HG03432 (cell line): ENCODE measurements around the gene LONRF3.

Experiments used
- ATAC-seq: cut with Tn5 transposase; IDR thresholded peaks from one replicate; pipeline ENCODE4 v1.9.1; 2021; ENCODE audit warnings: mild to moderate bottlenecking, moderate library complexity; ENCODE audit not compliant: unreplicated experiment

Gene LONRF3

DNA sequence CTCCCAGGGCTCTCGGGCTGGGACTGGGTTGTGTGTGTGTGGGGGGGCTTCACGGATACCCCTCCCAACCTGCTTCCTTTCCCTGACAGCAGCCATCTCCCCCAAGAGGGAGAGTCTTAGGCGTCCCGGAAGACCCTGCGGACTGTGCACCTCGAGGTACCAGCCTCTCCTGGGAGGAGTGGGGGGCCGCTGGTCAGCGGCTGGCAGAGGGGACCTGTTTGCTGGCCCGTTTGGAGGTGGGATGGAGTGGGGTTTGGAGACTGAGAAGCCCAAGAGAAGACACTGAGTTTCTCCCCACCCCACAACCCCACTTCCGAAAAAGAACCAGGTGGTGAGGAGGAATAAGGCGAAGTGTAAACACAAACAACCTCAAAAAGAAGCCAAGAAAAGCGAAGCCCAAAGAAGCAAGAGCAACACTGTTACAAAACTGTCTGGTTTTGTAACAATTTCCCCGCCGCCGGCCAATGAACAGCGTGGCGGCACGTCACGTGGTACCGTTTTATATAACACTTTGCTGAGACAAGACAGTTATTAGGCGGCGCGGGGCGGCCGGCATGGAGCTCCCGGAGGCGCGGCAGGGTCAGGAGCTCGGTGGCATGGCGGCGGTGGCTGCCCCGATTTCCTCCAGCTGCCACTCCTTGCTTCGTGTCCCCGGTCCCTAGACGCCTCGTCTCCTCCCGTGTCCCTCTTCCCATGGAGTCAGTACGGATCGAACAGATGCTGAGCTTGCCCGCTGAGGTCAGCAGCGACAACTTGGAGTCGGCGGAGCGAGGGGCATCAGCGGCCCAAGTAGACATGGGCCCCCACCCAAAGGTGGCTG is at the start of gene LONRF3:
Gene LONRF3, plus strand, starts transcription at position 531 of the 820 bp plus-strand sequence. Its CDS starts 163 bp downstream, at position 694.
- ATAC-seq: no peak

DNA sequence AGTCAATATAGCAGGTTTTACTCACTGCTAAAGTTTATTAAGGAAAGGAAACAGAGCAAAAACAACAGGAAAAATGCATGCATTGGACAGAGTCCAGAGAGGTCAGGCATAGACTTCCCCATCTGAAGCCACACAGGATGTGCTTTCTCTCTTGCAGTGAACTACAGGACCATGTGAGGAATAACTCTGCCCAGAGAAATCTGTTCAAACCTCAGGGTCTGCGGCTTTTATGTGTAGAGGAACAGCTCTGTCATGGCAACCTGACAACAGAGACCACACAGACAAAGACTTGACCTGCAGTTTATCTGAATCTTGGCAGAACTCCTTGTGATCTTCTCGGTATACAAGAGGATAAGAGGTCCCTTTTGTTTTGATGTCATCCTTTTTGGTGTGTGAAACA is 46.3 kb upstream of the LONRF3 start:
- ATAC-seq: no peak

DNA sequence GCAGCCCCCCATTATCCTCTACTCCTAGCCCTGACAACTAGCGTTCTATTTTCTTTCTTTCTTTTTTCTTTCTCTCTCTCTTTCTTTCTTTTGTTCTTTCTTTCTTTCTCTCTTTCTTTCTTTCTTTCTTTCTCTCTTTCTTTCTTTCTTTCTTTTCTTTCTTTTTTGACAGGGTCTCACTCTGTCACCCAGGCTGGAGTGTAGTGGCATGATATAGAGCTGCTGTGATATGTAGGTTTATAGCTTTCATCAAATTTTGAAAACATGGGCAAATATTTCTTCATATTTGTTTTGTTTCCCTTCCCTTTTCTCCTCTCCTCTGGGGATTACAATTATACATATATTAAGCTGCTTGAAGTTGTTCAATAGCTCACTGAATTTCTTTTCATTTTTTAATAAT is 39.1 kb upstream of the LONRF3 start:
- no peak for ATAC-seq

DNA sequence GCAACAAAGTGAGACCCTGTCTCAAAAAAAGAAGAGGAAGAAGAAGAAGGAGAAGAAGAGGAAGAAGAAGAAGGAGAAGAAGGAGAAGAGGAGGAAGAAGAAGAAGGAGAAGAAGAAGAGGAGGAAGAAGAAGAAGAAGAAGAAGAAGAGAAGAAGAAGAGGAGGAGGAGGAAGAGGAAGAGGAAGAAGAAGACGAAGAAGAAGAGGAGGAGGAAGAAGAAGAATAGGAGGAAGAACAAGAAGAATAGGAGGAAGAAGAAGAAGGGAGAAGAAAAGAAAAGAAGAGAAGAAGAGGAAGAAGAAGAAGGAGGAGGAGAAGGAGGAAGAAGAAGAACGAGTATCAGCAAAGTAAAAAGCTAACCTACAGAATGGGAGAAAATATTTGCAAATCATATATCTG is 33.3 kb upstream of the LONRF3 start:
- no peak for ATAC-seq

DNA sequence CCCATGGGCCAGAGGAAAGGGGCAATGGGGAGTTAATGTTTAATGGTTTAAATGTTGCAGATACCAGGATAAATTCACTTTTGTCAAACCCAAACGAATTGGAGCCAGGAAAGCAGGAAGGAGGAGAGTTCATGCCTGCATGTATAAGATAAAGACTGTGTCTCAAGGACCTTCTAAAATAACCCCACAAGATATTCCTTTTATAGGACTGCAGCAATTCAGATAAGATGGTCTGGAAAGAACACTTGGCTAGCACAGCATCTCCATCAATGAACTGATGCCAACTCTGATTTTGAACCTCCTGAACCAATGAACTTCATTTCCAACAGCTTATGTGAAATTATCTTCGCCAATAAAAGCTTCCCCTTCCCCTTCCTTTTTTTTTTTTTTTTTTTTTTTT is 31.3 kb upstream of the LONRF3 start:
- no peak for ATAC-seq

DNA sequence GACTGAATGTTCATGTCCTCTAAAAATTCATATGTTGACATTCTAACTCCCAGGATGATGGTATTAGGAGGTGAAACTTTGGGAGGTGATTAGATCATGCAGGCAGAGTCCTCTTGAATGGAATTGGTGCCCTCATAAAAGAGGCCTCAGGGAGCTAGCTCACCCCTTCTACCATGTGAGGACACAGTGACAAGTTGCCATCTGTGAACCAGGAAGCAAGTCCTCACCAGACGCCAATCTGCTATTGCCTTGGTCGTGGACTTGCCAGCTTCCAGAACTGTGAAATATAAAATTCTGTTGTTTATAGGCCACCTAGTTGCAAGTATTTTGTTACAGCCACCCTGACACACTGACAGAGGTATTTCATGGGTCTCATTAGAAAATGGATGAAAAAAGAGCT is 28.5 kb upstream of the LONRF3 start:
- no peak for ATAC-seq

DNA sequence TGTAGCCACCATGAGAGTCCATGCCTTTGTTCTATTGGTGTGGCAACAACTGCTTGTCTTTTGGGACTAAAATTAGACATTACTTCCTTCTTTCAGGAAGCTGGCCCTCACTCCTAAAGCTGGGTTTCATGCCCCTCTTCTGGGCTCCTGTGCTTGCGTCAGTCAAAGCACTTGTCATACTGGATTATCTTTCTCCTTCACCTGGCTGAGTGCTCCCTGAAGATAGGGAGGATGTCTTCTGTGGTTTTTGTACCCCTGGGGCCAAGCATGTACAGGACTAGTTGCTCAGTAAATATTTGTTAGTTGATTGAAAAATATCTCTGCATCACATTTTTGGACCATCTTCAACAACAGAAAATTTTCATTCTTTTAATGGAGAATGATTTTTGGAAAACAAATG is 26.1 kb upstream of the LONRF3 start:
- ATAC-seq: no peak

DNA sequence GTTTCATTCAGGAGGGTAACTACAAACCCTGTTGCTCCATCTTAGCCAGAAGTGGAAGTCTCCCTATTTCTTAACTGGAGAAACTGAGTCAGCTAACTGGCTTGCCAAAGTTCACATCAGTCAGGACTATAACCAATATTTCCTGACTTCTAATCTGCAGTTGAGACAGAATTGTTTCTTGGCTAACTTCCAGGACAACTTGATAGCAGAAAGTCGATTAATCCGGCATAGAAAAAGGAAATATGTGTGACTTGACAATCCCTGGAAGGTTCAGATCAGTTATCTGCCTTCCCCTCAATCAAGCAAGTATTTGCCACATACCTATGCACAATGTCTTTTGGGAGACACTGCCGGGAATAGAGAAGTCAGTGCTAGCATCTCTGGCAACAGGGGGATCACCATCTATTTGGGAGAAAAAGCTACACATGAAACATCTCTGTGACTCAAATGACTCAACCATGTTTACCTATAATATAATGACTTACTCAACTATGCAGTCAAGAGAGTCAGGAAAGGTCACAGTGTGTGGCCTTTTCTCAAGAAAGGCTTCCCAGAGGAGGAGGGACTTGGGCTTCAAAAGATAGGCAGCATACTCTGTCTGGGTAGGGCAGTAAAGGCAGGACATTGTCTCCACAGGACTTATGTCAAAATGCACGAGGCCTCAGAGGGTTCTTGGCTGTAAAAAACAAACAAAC is 12.4 kb upstream of the LONRF3 start:
- ATAC-seq: no peak

DNA sequence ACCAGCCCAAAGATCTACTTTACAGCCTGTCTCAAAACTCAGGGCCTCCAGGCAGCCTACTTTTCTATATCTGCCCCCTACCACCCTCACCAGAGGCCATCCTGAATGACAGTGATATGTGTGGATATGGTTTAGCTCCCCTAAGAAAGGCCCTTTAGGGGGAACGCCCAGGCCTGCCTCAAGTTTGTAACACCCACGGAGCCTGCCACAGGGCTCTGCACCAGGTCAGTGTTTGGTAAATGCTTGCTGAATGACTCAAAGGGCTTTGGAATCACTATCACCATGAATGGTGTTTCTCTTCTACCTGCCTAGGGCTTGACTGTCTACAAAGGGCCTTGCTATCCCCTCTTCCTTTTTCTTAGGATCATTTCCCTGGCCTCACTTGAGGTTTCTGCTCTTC is 11.3 kb upstream of the LONRF3 start:
- no peak for ATAC-seq

DNA sequence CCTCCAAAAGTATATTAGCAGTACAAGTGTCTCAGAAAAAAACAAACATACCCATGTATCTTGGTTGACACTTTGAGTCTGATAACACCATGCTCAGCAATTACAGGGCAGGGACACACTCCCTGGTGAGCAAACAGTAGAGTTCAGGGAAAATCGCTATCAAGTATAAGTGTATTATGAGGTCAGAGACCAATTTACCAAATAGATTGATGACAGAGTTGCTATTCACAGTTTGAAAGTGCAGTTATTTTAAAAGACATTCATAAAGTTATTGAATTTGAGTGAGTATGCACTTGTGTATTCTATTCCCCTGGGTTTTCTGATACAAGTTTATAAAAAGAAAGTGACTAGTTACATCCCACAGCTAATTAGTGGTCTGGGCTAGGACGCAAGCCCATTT is 10.2 kb upstream of the LONRF3 start:
- ATAC-seq: no peak

DNA sequence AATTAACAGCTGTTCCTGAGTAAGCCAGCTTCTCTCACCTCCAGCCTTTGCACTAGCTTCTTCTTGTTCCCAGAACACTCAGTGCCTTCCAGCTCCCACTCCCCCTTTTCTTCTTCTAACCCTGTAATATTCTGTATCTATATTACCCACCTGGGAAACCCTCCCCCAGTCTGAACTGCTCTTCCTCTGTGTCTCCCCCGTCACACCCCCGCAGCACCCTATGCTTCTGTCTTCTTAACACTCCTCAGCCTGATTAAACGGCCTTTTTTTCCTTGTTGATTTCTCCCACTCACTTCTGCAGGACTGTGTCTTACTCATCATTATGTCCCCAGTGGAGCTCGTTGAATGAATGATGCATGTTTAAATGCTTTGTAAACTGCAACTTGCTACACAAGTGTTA is 9.0 kb upstream of the LONRF3 start:
- ATAC-seq: no peak

DNA sequence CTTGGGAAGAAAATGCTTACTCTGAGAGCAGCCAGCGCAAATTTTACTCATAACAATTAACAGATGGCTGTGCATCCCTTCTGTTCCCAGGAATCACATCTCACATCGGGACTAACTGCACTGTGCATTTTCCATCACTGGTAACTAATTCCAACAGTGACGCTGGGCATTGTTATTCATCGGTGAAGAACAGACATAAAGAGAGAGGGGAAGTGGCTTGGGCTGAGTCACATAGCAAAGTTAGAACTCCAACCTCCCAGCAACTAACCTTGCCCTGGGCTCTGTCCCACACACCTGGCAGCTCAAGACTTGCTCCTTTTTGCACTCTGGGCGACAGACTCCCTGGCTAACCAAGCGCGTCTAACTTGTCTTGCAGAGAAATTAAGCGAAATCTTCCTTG is 6.4 kb upstream of the LONRF3 start:
- no peak for ATAC-seq

DNA sequence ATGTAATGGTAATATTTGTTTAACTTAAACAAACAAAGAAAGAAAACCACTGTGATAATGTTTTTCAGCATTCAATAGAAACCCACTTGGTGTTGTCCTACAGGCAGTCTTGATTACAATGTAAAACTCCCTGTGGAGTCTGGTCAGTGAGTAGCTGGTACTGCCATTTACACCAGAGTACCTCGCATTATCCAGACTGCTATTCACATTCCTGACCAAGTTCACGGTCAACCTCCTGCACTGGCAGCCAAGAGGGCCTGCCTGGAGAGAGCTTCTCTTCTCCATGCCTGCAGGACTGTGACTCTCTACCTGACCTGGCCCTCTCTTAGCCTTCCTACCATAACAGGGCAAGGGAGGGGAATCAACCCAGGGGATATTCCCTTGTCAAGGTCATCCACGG is 2.9 kb upstream of the LONRF3 start:
- ATAC-seq: no peak

DNA sequence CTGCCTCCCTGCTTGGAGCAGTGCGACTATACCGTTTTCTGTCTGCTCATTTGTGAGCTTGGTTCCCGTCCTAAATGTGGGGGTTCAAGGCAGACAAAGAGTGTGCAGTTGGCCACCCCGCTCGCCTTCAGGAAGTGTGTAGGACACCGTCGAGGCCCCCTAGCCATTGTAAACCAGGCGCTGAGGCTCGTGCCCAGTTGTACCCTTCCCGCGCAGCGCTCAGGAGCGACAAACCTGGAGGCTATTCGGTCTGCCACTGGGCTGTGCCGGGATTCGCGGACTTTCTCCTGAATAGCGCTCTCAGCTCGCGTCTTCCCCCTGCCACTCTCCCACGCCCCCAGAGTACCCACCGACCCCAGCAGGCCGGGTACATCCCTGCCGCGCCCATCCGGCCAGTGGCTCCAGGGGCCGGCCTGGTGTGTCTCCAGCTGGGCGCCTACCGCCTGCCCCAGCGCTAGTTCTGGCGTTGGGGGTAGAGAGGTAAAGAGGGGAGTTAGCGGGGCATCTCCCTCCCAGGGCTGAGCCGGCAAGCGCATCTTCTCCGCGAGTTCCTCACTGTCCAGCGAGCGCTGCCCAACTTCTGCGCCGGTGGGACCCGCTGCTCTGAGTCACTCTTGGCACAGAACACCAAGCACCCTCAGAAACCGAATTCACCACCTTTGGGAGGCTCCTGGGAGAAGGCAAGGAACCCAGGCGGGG is 880 bp upstream of the LONRF3 start:
- ATAC-seq: no peak

DNA sequence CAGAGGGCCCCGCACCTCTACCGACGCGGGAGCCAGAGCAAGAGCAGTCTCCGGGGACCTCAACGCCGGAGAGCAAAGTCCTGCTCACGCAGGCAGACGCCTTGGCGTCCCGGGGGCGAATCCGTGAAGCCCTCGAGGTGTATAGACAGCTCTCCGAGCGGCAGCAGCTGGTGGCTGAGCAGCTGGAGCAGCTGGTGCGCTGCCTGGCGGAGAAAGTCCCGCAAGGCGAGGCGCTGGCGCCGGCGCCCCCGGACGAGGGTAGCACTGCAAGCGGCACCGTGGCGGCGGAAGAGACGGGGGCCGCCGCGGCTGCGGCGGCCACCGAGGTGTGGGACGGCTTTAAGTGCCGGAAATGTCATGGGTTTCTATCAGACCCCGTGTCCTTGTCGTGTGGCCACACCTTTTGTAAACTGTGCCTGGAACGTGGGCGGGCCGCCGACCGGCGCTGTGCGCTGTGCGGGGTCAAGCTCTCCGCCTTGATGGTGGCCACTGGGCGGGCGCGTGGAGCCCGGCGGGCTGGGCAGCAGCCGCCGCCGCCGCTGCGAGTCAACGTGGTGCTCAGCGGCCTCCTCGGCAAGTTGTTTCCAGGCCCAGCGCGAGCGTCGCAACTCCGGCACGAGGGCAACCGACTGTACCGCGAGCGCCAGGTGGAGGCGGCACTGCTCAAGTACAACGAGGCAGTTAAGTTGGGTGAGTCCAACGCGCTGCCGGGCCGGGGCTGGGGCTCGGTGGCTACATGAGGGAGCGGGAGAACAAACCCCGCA is 672 bp downstream of the LONRF3 start:
- ATAC-seq: peak; percentile 55

DNA sequence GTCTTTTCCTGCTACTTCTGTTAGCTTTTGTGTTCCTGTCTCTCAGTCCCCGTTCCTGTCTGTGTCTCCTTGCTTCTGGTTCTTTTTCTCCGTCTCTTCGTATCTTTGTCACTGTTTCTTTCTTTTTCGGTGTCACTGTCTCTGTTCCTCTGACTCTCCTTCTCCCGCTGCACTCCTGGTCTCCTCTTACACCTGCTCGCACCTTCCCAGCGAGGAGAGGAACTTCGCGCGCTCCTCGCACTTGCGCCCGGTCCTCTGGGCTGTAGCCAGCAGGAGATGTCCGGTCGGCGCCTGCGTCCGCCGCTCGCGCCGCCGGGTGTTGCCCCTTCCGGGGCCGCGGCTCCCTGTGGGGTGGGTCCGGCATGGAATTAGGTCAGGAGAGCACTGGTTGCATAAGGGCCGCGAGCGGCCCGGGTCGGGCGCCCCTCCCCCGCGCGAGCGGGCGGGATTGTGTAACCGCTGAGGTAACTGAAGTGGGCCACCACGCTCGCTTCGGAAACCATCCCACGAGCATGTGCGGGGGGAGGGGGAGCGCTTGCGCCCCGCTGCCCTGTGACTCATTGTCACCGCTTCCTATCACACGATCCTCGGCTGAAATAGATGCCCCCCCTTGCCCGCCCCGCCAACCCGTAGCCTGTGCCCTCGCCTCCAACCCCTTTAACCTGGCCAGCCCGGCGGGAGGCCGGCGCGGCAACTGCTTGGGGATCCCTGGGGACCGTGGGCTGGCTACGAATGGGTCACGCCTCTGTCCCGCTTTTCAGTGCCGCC is 1.6 kb downstream of the LONRF3 start:
- no peak for ATAC-seq

DNA sequence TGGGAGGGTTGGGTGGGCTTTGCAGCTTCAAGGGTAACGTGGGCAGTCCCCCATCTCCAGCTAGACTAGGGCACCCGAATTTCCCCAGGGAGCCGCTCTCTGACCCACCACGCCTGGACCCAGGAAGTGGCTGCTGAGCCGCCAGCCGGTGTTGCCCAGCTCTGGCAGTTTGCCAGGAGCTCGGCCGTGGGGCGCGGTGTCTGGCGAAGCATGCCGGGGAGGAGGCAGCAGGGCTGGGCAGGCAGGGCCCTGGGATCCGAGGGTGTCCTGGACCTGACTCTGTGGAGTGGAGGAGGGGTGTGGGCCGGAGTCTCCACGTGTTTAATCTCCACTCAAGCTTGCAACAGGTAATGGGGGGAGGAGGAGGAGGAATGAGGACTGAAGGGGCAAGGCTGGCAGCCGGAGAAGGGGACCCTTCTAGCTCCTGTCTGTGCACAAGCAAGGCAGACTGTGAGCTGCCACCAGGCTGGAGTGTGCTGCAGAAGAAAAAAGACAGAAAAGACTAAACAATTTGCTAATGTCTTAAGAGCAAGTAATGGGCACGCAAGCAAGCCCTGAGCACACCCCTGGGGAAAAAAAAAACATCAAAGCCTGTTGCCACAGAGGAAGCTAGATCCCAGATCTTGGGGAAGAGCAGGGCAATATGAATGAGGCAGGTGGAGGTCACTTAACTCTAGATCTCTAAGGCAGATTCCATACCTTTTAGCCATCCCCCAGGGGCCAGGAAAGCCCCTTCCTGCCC is 2.4 kb downstream of the LONRF3 start:
- ATAC-seq: no peak

DNA sequence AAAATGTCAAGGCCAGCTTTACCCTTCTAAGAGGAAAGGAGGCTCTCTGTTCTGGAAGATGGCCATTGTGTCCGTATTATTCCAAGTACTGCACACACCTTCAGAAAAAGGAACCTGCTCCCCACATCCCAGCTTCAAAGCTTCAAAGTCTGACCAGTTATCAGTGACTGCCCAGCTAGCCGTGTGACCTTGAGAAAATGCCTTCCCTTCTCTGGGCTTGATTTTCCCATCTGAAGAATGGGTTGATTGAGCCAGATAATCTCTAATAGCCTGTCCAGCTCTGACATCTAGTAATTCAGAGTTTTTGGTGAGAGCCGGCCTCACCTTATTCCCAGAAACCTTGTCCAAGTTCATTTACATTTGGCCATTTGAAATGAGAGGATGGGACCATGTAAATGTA is 3.0 kb downstream of the LONRF3 start:
- ATAC-seq: no peak

DNA sequence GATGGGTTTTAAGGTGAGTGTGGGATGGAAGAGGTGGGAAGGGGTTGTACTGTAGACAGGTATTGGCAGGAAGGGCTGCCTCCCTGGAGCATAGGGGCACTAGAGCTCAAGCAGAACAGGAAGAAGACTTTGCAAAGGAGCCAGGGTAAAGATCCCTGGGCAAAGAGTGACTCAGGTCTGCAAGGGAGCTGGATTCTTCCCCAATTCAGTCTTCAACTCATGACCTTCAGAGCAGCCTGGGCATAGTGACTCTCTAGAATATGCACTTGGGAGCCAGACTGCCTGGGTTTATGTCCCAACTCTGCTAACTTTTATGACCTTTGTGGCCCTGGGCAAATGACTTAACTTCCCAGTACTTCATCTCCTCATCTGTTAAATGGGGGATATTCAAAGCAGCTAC is 4.0 kb downstream of the LONRF3 start:
- ATAC-seq: no peak

DNA sequence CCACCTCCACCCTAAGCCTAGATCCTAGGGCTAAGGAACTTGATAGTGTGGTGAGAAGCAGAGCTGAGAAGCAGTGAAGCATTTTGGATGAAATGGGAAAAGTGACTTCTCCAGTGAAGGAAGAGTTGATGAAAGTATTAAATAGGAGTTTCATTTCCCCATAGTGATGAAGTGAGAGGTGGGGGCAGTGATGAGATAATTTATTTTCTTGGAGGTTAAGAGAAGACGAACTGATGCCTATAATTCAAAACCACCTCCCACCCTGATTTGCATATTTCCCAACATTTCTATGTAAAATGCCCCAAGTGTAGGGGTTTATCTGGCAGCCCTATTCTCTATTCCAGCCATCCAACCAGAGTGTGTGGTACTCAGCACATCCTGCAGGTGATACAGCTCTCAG is 6.3 kb downstream of the LONRF3 start:
- no peak for ATAC-seq
